NCI-H524 (cell line): Measurements from ENCODE around the gene MEIKIN.
"Not testable (repeated sequence)": the region's sequence is repeated elsewhere in the genome, so short reads cannot be mapped to it uniquely, and the experiment has no call there.

Experiments used
- DNase-seq, 2 experiments: peaks; one replicate each; lab custom pipeline; 2025; lab: John Stamatoyannopoulos, UW

The MEIKIN gene

GRCh38 chr5:131812371-131813160 lies 132.9 kb downstream of the MEIKIN start:
- DNase-seq = no peak

DNA sequence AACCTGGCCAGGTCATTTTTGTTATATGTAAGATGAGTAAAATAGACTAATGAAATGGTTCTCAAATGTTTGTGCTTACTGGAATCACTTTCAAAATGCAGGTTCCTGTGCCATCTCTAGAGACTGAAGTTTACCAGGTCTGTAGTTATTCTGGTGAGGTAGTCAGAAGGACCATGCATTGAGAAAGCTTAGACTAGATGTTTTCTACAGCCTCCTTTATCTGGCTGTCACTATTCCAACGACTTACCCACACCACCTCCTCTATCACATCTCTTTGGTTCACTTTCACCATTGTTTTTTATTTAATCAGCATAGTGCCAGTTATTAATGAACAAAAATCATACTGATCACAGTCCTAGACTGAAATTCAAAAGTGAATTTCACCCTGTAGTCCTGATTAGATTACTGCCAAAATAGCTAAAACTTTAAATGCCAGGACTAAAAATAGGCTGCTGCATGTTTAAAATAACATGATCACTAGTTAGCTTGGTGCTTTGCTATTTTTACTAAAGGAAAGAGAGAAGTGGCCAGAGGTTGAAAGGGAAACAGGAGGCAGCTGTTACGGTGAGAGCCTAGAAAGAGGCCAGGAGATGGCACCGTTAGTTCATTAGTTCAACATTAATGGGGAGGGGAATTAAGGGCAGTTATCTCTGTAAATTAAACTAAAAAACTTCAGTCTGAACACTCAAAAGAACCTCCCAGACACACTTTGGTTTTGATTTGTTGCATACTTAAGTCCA lies 134.8 kb downstream of the MEIKIN start:
- peak in 1 of 2 experiments; percentile 22 for DNase-seq

GRCh38 chr5:131796793-131797693 lies 148.4 kb downstream of the MEIKIN start, which contains the start of gene FNIP1:
FNIP1 (minus strand) TSS chr5:131797017; CDS start chr5:131796921, 96 bp downstream.
- peak; percentile 90 to 96 for DNase-seq

- DNase-seq = peak in 1 of 2 experiments; percentile 50
Measured at GRCh38 chr5:131795879-131796792, 149.3 kb downstream of the MEIKIN start.

- DNase-seq = no peak
Measured at GRCh38 chr5:131795228-131795627, 150.2 kb downstream of the MEIKIN start.

DNA sequence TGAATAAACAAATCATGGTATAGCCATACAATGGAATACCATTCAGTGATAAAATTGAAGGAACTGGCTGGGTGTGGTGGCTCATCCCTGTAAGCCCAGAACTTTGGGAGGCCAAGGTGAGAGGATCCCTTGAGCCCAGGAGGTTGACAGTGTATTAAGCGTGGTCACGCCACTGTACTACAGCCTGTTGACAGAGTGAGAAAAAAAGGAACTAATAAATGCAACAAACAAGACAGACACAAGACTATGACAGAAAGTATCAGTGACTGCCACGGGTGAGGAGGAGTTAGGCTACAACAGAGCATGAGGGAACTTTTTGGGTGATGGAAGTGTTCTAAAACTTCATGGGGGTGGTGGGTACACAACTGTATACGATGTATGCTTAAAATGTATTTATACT lies 150.9 kb downstream of the MEIKIN start:
- no peak for DNase-seq

DNA sequence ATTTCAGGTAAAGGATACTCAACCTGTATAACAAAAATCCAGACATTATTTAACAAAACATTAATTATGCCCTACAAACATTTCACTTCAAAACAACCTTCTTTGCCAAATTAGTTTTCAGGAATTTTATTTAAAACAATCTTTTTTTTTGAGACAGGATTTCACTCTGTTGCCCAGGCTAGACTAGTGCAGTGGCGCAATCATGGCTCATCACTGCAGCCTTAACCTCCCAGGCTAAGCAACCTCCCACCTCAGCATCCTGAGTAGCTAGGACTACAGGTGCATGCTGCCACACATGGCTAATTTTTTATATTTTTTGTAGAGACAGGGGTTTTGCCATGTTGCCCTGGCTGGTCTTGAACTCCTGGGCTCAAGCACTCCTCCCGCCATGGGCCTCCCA lies 152.6 kb downstream of the MEIKIN start:
- no peak for DNase-seq

- no peak for DNase-seq
Measured at GRCh38 chr5:131791866-131792265, 153.6 kb downstream of the MEIKIN start.

DNA sequence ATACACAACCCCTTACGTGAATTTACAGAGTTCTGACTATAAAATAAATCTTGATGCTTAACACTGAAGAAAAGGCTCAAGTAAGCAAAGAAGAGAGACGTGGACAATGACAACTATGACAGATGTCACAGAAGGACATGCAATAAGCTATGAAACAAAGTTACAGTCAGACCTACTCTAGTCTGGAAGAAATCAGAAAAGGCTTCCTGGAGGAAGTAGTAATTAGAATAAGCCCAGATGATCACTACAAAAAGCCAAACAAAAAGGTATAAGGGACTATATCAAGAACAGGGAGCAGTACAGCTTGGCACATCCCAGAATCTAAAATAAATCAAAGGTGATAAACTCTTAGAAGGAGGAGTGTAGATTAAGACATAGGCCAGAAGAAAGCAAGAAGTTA lies 154.9 kb downstream of the MEIKIN start:
- no peak for DNase-seq

DNA sequence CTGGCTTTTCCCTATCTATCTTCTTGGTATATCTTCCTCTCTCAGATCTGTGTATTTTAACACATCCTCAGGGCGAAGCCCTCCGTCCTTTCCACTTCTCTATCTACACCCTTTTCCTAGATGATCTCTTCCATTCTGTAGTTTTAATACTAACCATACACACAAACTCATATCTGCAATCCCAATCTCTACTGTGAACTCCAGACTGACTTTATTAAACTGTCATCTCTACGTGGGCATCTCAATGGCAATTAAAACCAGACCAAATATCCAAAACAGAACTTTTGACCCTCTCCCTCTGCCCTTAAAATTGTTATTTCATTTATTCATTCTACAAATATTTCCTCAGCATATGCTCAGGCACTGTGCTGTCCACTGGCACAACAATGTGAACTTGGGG lies 155.7 kb downstream of the MEIKIN start:
- DNase-seq = no peak

GRCh38 chr5:131787736-131788135 lies 157.7 kb downstream of the MEIKIN start:
- DNase-seq = no peak

DNA sequence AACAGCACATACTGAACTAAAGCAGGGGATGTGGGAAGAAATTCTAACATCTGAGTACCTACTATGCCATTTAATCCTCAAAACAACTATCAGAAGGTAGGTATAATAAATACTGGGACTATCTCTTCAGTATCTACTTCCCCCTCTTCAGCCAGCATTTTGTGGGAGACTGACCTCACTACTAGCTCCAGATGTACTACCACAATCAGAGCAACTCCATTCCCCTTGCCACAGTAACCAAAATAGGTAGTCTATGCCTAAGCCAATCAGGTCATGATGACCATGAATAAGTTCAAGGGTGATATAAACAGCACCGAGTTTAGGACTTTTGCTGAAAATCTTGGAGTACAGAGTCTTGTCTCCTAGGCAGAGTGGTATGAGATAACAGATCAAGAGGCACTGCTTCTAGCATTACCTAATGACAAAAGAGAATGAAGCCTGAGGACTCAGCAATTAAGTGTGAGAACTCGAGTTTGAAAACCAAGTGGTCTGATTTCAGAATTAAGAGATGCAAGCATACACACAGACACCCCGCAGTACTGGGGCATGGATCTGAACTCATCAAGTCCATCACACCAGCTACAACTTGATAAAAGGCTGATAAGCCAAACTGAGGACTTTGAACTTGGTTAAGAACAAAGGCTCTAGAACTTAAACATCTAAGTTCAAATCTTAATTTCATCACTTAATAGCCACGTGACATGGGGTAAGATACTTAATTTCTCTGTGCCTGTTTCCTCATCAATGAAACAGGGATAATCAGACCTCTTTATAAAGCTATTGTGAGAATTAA lies 158.4 kb downstream of the MEIKIN start:
- no peak for DNase-seq

DNA sequence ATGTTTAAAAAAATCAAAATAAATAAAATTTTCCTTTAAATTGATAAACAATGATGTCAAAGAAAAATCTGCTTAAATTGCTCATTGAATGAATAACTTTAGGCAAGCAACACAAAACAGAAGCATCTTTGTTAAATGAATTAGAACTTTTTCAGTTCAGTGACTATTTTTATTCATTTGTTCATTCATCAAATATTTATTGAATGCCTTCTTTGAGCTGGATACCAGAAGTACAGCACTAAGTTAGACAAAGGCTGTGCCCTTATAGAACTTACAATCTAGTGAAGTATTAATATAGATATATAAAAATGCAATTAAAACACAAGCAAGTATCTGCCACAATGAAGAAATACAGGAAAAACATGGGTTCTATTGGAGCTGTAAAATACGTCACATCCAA lies 159.4 kb downstream of the MEIKIN start:
- DNase-seq = no peak

GRCh38 chr5:131783874-131784273 lies 161.6 kb downstream of the MEIKIN start:
- DNase-seq = no peak

DNA sequence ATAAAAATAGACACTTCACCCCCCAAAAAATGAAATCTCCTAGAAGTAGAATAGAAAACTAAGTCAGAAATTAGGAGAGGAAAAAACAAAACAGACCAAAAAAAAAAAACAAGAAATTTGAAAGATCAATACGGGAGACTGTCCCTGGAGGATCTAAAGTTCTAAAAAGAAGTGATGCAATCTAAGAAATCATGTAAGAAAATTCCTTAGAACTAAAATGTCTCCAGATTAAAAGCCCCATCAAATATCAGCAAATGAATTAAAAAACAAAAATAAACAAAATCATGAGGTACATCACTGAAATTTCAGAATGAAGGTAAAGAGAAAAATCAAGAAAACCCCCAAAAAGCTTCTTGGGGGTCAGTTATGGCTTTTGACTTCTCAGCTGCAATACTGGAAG lies 162.1 kb downstream of the MEIKIN start:
- DNase-seq = no peak

GRCh38 chr5:131782717-131783116 lies 162.7 kb downstream of the MEIKIN start:
- DNase-seq = no peak

DNA sequence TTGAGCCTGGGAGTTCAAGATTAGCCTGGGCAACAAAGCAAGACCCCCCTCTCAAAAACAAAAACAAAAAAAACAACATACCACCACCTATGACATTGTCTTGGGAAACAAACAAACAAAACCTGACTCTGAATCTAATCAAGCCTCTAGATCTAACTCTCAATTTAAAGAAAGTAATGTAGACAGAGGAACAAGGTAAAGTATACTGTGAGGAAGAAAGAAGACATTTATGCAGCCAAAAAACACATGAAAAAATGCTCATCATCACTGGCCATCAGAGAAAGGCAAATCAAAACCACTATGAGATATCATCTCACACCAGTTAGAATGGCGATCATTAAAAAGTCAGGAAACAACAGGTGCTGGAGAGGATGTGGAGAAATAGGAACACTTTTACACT lies 167.3 kb downstream of the MEIKIN start:
- not testable (repeated sequence) for DNase-seq

GRCh38 chr5:131776450-131776849 lies 169.0 kb downstream of the MEIKIN start:
- DNase-seq = no peak

GRCh38 chr5:131774652-131775367 lies 170.7 kb downstream of the MEIKIN start:
- DNase-seq = no peak

DNA sequence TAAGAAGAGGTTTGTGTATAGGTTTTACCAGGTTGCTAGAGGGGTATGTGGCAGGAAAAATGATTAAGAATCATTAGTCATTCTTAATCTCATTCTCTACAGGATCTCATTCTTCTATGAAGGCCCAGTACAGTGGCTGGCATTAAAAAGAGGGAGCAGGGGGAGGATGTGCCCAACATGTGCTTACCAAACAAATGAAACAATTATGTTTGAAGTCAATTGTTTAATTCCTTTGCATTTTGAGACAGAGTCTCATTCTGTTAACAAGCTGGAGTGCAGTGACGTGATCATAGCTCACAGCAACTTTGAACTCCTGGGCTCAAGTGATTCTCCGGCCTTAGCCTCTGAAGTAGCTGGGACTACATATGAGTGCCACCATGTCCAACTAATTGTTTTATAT lies 171.7 kb downstream of the MEIKIN start:
- DNase-seq = no peak
